Posterior cingulate gyrus (tissue), 11 donors: Measurements from ENCODE around the gene DHRS7B.
A peak's percentile ranks its signal among the peaks of the same experiment; 100 is the strongest.
"Not testable (repeated sequence)": the region's sequence is repeated elsewhere in the genome, so short reads cannot be mapped to it uniquely, and the experiment has no call there.

Experiments
- DNase-seq, 10 donors: peaks; one replicate each; pipeline versions ENCODE4 v3.0.0 to v3.0.0-alpha.2; 2020 to 2021; ENCODE audit warnings: mixed read lengths in 3 of 10
- intact Hi-C: fragments of 100-400 bp; cut with DNase I; formaldehyde crosslinking; loops from one replicate; pipeline ENCODE4 v1.15.1; 2023

Gene DHRS7B

GRCh38 chr17:21106316-21106715 lies 20.4 kb upstream of the DHRS7B start:
- peak in 1 of 10 donors; percentile 5 for DNase-seq
- intact Hi-C loops, result no loop called here

GRCh38 chr17:21107067-21107650 lies 19.6 kb upstream of the DHRS7B start:
- intact Hi-C loops, result not testable (repeated sequence)
- peak in 1 of 10 donors; percentile 13 for DNase-seq

GRCh38 chr17:21108651-21109050 lies 18.1 kb upstream of the DHRS7B start:
- intact Hi-C loops, result no loop called here
- DNase-seq, result no peak

- intact Hi-C loops, result no loop called here
- DNase-seq, result no peak
These were observed 13.6 kb upstream of the DHRS7B start for GRCh38 chr17:21113049-21113690.

- intact Hi-C loops, result no loop called here
These were observed 13.0 kb upstream of the DHRS7B start for GRCh38 chr17:21113716-21114115.

GRCh38 chr17:21114791-21115190 lies 12.0 kb upstream of the DHRS7B start:
- DNase-seq, result peak in 1 of 10 donors; percentile 27
- intact Hi-C loops, result not testable (repeated sequence)

More at GRCh38 chr17:21113716-21114115, 13.0 kb upstream of the DHRS7B start:
- DNase-seq, result peak in 1 of 10 donors; percentile 3

- peak; percentile 38 to 93 (median 68) for DNase-seq
- intact Hi-C loops, result no loop called here
These were observed 7.4 kb upstream of the DHRS7B start for GRCh38 chr17:21119247-21119918.

- intact Hi-C loops, result loop anchor here (10.0 kb wide), 1 partner anchor 165 kb away; the partner anchor contains the start of gene MAP2K3
- DNase-seq, result no peak
These were observed 6.9 kb upstream of the DHRS7B start for GRCh38 chr17:21119919-21120249.

GRCh38 chr17:21124086-21124485 lies 2.7 kb upstream of the DHRS7B start:
- DNase-seq, result peak in 1 of 10 donors; percentile 11
- intact Hi-C loops, result loop anchor here (10.0 kb wide), 1 partner anchor 161 kb away; the partner anchor contains the start of gene MAP2K3

GRCh38 chr17:21124517-21124916 lies 2.2 kb upstream of the DHRS7B start:
- DNase-seq, result not testable (repeated sequence)
- intact Hi-C loops, result loop anchor here (10.0 kb wide), 1 partner anchor 160 kb away; the partner anchor contains the start of gene MAP2K3

GRCh38 chr17:21125862-21126261 lies 902 bp upstream of the DHRS7B start:
- intact Hi-C loops, result loop anchor here (2.0 to 10.0 kb wide), 5 partner anchors 85 to 387 kb away; partner anchors contain the start of genes MAP2K3 and TMEM11
- peak in 1 of 10 donors; percentile 0 for DNase-seq

- no peak for DNase-seq
- intact Hi-C loops, result loop anchor here (2.0 to 10.0 kb wide), 5 partner anchors 85 to 385 kb away; partner anchors contain the start of genes MAP2K3 and TMEM11
These were observed 829 bp downstream of the DHRS7B start for GRCh38 chr17:21127509-21128077.

- intact Hi-C loops, result loop anchor here (5.0 to 10.0 kb wide), 3 partner anchors 83 to 323 kb away; partner anchors contain the start of genes MAP2K3 and TMEM11
- peak in 3 of 10 donors; percentile 11 to 18 (median 17) for DNase-seq
These were observed 2.4 kb downstream of the DHRS7B start for GRCh38 chr17:21129023-21129681.

GRCh38 chr17:21131137-21131536 lies 4.4 kb downstream of the DHRS7B start:
- intact Hi-C loops, result no loop called here
- DNase-seq, result no peak

GRCh38 chr17:21132428-21132827 lies 5.7 kb downstream of the DHRS7B start:
- no peak for DNase-seq
- intact Hi-C loops, result no loop called here

- no peak for DNase-seq
- intact Hi-C loops, result no loop called here
These were observed 7.8 kb downstream of the DHRS7B start for GRCh38 chr17:21134559-21134958.

- intact Hi-C loops, result no loop called here
- no peak for DNase-seq
These were observed 14.1 kb downstream of the DHRS7B start for GRCh38 chr17:21140911-21141310.

GRCh38 chr17:21141331-21141730 lies 14.6 kb downstream of the DHRS7B start:
- intact Hi-C loops, result no loop called here
- DNase-seq, result no peak

- intact Hi-C loops, DNase-seq: not testable (repeated sequence)
These were observed 15.3 kb downstream of the DHRS7B start for GRCh38 chr17:21142065-21142464.

- DNase-seq, result no peak
- intact Hi-C loops, result no loop called here
These were observed 16.9 kb downstream of the DHRS7B start for GRCh38 chr17:21143695-21144094.
